Psoas muscle (tissue), 8 donors: ENCODE data around the gene NAA60. TPM values are rescaled to one million over a fixed set of nuclear protein-coding genes. Genes with fewer than 3 reads are reported as not detected.

Source experiments
- ATAC-seq, 4 donors: fragments of 200-7000 bp; cut with Tn5 transposase; one replicate each; pipeline ENCODE4 v1.9.1; 2020; ENCODE audit warnings: moderate library complexity in 3 of 4, mild to moderate bottlenecking in 2 of 4
- DNase-seq, 2 donors: peaks; one replicate each; pipeline ENCODE4 v3.0.0-alpha.2; 2020
- H3K27ac ChIP-seq: fragments of 200-600 bp; one replicate; pipeline ENCODE4 v1.8.0; 2022
- H3K27me3 ChIP-seq, 3 donors: fragments of 200-600 bp in 1 of 3; one replicate each; pipeline versions ENCODE4 v1.6.1 to v1.8.0; 2013 to 2022; ENCODE audit warnings: low read length in 2 of 3, mild to moderate bottlenecking in 2 of 3, moderate library complexity in 1 of 3; ENCODE audit not compliant: insufficient read depth in 3 of 3
- H3K36me3 ChIP-seq, 2 donors: fragments of 200-600 bp in 1 of 2; one replicate each; pipeline versions ENCODE4 v1.6.1 to v1.8.0; 2013 to 2022; ENCODE audit warnings: low read depth in 1 of 2, mild to moderate bottlenecking in 1 of 2, moderate library complexity in 1 of 2; ENCODE audit not compliant: insufficient read depth in 1 of 2
- H3K4me1 ChIP-seq: fragments of 200-600 bp; one replicate; pipeline ENCODE4 v1.8.0; 2022
- H3K4me3 ChIP-seq: fragments of 200-600 bp; one replicate; pipeline ENCODE4 v1.8.0; 2022; ENCODE audit warnings: mild to moderate bottlenecking
- H3K9me3 ChIP-seq: fragments of 200-600 bp; one replicate; pipeline ENCODE4 v1.8.0; 2022
- CTCF ChIP-seq: fragments of 200-600 bp; IDR thresholded peaks from one replicate; pipeline ENCODE4 v1.8.0; 2022; ENCODE audit warnings: antibody characterized with exemption
- WGBS, 3 donors: extraction: QIAGEN DNeasy Blood & Tissue Kit; methylation state at CpG; one replicate each; pipeline versions ENCODE4 v1.1.6 to v1.1.7; 2013; 5-methylcytosine and 5-hydroxymethylcytosine counted together
- intact Hi-C, 2 donors: fragments of 100-400 bp; cut with DNase I; formaldehyde crosslinking; loops; one replicate each; pipeline versions ENCODE4 v1.11.0 to v1.14.2; 2022
- polyA plus RNA-seq, 3 donors: library from polyadenylated mRNA; stranded (reverse); fragments of 200-250 nt; gene quantifications; one replicate each; pipeline ENCODE4 v1.2.3, GENCODE V29; 2013
- total RNA-seq, 4 donors: library from RNA; stranded (reverse); fragmentation: NEBNext Ultra II Directional in 2 of 4; extraction: Animal tissue kit (Norgen Biotek cat#: 25700) in 2 of 4; gene quantifications; one replicate each; pipeline versions ENCODE4 v1.2.1 to v1.2.4, GENCODE V29; 2021 to 2023
- donor health status: healthy with polysubstance abuse.
- donor health status: DM: no; HTN: no; CAD: no; lungs with moderate emphysema.
- donor health status: Bipolar disorder and iron deficiency.
- donor health status: healthy.
- donor health status: DM: yes; HTN: yes; CAD: no.
- donor health status: DM: no; HTN: no; CAD: no.
- donor health status: DM: no; HTN: no; CAD: no.
- donor health status: DM: yes; HTN: yes; CAD: no.

NAA60 gene
- total and polyA plus RNA-seq, 7 donors, result 17.9 to 29.3 (median 20.1) TPM

GRCh38 chr16:3401719-3402397 is 41.6 kb upstream of the NAA60 start:
- no peak for TF ChIP-seq CTCF
- Histone ChIP-seq H3K36me3 (peaks cover 13 to 54% of the 10 kb centered on the region in 2 donors), H3K27ac (peak overlapping the region; percentile 90), H3K4me1 (peaks cover 12% of the 10 kb centered on the region), H3K9me3 (peaks cover 45% of the 10 kb centered on the region), H3K27me3 (no peaks in the 10 kb centered on the region), H3K4me3 (peak overlapping the region; percentile 98)
- WGBS, 3 donors, result 18 to 27% (median 23%) methylated on average over 17 of the region's 17 CpGs
- DNase-seq (no peak), ATAC-seq (no peak)
- intact Hi-C loops, result loop anchor here (1.0 to 5.0 kb wide), 4 partner anchors 55 to 99 kb away; partner anchors contain the start of genes CLUAP1 (in 1 of the 2), TIGD7 (in 1 of the 2) and ZNF75A (in 1 of the 2)

GRCh38 chr16:3408561-3409197 is 34.8 kb upstream of the NAA60 start:
- H3K4me3 ChIP-seq, result no peak overlapping the region
- WGBS, 3 donors, result 97 to 98% (median 97%) methylated on average over 12 of the region's 12 CpGs
- no peak for TF ChIP-seq CTCF
- no peak overlapping the region for H3K27ac ChIP-seq
- ATAC-seq (no peak), DNase-seq (no peak)
- no peaks in the 10 kb centered on the region for H3K4me1 ChIP-seq
- H3K27me3 ChIP-seq, result peaks cover 0 to 4% (median 0%) of the 10 kb centered on the region in 3 donors
- intact Hi-C loops, result no loop called here
- peaks cover 79% of the 10 kb centered on the region for H3K9me3 ChIP-seq
- H3K36me3 ChIP-seq, result peaks cover 28 to 55% of the 10 kb centered on the region in 2 donors

- H3K27ac ChIP-seq, result no peak overlapping the region
- WGBS, 3 donors, result 35 to 51% (median 45%) methylated on average over 28 to 29 of the region's 29 CpGs
- H3K4me3 ChIP-seq, result no peak overlapping the region
- H3K4me1 ChIP-seq, result no peaks in the 10 kb centered on the region
- no peak for DNase-seq
- peaks cover 3 to 5% of the 10 kb centered on the region in 2 donors for H3K36me3 ChIP-seq
- no peak for ATAC-seq
- H3K27me3 ChIP-seq, result no peaks in the 10 kb centered on the region
- intact Hi-C loops, result no loop called here
- H3K9me3 ChIP-seq, result peaks cover 72% of the 10 kb centered on the region
- no peak for TF ChIP-seq CTCF
These were observed 29.6 kb upstream of the NAA60 start for GRCh38 chr16:3413730-3414379.

GRCh38 chr16:3431779-3432219 is 11.7 kb upstream of the NAA60 start:
- Histone ChIP-seq H3K36me3 (peaks cover 0 to 11% of the 10 kb centered on the region in 2 donors), H3K4me1 (no peaks in the 10 kb centered on the region), H3K27ac (no peak overlapping the region), H3K4me3 (peak overlapping the region; percentile 44), H3K9me3 (peaks cover 6% of the 10 kb centered on the region), H3K27me3 (no peaks in the 10 kb centered on the region)
- intact Hi-C loops, result no loop called here
- WGBS, 3 donors, result 46 to 66% (median 61%) methylated on average over 26 of the region's 26 CpGs
- DNase-seq (peak; percentile 68 to 77), ATAC-seq (peak; percentile 34 to 81 (median 76))
- no peak for TF ChIP-seq CTCF
